Stimulated activated CD8-positive, alpha-beta memory T cell treated with anti-CD3 and anti-CD28 coated beads, Interleukin-7, amount 100 ng/mL, for 4 hours (primary cell): ENCODE measurements around the gene CIAO2A.
"Not testable (repeated sequence)": the region's sequence is repeated elsewhere in the genome, so short reads cannot be mapped to it uniquely, and the experiment has no call there.

Experiments
- DNase-seq, 2 donors: peaks; one replicate each; pipeline ENCODE4 v3.0.0-alpha.2; 2020; ENCODE audit warnings: low read depth in 2 of 2

Gene CIAO2A

DNA sequence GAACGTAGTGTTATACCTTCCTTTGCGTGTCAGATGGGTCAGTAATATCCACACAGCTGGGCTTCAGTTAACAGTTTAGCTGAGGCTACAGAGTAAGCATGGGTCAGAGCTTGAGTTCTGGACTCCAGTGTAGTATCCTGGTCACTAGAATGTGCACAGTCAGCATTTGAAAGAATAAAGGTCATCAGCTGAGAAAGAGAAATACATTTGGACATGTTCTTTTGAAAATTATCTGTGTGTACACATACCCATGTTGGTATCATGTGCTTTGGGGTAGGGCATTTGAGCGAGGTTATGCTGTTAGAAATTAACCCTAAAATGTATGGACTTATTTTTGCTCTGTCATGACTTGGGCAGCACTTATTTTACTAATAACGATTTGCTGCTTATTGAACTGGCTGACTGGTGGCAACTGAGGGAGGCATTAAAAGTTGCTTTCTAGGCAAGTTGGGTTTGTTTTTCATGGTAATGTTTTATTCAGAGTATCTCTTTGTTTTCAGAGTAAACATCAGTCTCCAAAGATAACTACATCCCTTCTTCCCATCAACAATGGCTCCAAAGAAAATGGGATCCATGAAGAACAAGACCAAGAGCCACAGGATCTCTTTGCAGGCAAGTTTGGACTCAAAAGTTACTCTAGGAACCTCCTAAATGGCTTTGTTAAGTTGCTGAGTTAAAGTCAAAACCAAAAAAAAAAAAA is 18.6 kb upstream of the CIAO2A start:
- no peak for DNase-seq

- DNase-seq, result no peak
Observed at GRCh38 chr15:64111679-64112050, 18.0 kb upstream of the CIAO2A start.

DNA sequence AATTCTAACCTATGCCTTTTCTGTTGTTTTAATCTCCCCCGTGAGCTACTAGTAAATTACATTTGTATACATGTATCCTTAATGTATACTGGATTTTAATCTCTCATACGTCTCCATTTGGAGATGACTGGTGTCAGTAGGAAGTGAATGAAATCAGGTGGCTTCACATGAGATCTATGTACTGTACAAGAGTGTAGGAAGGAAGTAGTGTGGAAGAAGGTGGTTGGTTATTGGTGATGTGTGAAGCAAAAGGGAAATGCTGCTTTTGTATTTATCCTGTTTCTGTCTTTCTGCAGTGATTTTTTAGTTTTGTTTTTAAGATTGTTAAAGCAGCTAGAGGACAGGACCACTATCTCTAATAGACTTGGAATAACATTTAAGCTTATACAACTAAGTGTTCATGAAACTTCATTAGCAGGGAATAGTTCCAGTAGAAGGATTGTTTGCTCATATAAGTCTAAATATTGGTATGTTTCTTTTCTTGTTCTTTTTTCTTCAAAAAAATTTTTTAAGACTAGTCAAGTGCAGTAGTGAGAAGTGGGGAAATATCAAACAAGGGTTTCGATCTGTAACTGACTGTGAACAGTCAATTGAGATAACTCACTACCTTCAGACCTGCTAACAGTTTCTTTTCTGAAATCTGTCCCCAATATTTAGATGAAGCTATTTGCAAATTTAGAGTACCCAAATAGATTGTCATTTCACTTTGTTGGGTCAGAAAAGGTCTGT is 17.5 kb upstream of the CIAO2A start:
- DNase-seq, result no peak

DNA sequence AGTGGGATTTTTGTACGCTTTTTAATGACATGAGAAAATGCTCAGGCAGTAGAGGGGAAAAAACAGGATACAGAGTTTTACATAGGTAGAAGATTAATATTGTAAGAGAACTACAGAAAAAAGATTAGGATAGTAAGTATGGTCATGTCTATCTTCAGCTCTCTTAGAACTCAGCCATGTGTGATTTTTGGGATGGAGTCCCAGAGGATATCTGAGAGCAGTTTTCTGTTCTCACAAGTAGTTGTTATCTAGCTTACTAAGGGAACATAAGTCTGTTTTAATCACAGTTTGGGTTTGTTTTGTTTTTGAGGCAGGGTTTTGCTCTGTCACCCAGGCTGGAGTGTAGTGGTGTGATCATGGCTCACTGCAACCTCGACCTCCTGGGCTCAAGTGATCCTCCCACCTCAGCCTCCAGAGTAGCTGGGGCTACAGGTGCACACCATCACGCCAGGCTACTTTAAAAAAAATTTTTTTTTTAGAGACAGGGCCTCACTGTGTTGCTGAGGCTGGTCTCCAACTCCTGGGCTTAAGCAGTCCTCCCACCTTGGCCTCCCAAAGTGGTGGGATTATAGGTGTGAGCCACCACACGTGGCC is 16.6 kb upstream of the CIAO2A start:
- not testable (repeated sequence) for DNase-seq

- no peak for DNase-seq
Observed at GRCh38 chr15:64107337-64107736, 13.7 kb upstream of the CIAO2A start.

GRCh38 chr15:64105113-64105704 is 11.6 kb upstream of the CIAO2A start:
- DNase-seq, result no peak

DNA sequence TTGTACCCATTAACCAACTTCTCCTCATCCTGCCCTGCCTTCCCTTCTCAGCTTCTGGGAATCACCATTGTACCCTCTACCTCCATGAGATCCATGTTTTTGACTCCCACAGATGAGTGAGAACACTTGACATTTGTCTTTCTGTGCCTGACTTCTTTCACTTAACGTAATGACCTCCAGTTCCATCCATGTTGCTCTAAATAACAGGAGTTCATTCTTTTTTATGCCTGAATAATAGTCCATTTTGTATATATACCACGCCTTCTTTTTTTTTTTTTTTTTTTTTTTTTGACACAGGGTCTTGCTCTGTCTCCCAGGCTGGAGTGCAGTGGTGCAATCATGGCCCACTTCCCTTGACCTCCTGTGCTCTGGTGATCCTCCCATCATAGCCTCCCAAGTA is 8.9 kb upstream of the CIAO2A start:
- no peak for DNase-seq

GRCh38 chr15:64100958-64101357 is 7.3 kb upstream of the CIAO2A start:
- no peak for DNase-seq

GRCh38 chr15:64099379-64099778 is 5.7 kb upstream of the CIAO2A start:
- no peak for DNase-seq

DNA sequence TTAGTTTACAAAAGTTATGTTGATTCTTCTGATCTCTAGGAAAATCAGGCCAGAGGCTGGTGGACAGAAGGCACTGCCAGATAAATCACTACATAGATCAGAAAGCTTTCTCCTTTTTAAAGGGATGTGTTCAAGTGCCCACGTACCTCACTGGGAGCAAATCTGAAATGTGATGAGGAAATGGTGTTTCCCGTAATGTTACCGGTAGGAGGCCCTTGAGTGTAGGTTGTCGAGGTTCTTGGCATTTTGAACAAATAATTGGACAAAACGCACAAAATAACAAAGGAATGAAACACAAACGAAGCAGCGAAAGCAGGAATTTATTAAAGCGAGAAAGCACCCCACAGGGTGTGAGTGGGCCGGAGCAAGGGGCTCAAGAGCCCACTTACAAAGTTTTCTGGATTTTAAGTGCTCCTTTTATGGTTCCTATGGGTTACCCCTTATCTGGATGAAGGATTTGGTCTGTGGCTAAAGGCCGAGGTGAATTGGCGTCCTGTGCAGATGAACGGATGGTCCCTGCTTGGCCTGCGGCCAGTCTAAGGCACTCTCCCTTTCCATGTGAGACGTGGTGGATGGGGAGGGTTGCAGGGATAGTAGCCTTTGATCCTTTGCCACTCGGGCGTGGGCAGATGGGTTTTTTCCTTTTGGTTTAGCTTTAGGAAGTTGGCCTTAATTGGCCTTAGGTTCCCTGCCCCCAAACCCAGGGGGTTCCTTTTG is 3.2 kb upstream of the CIAO2A start:
- no peak for DNase-seq

DNA sequence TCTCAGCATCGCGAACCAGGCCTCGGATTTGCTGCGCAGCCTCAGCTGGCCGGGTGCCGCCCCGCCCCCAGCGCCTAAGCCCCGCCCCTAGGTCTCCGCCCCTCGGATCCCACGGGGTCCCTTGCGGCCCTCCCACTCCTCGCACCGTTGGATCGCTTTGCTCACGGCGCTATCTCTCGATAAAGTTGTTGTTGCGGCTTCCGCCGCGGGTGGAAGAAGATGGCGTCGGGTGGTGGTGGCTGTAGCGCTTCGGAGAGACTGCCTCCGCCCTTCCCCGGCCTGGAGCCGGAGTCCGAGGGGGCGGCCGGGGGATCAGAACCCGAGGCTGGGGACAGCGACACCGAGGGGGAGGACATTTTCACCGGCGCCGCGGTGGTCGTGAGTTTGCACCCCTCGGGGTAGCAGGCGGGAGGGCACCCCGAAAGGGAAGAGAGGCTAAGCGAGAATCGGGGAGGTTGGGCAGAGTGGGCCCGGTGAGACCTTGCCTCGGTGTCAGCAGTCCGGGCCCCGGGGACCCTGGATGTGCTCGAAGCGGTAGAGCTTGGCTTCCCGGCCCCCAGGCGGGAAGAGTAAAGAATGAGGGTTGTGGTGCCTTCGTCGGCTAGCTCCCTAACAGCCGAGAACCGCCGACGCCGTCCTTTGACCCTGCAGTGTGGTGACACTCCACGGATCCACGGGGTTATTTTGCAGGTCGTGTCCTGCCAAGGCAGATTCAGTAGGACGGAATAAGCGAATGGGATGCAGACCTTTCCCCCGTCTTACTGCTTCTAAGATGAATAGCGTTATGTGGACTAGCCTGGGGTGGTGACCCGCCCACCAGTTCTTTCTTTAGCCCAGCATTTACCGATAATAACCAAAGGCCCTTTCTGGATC is 2.4 kb upstream of the CIAO2A start, which contains the start of gene SNX1:
Gene SNX1, plus strand, starts transcription at position 188 of the 873 bp plus-strand sequence. Its CDS starts 32 bp downstream, at position 220.
- peak; percentile 93 to 95 for DNase-seq

GRCh38 chr15:64095431-64095794 is 1.8 kb upstream of the CIAO2A start:
- no peak for DNase-seq

GRCh38 chr15:64092864-64093626 is 593 bp downstream of the CIAO2A start:
- no peak for DNase-seq

DNA sequence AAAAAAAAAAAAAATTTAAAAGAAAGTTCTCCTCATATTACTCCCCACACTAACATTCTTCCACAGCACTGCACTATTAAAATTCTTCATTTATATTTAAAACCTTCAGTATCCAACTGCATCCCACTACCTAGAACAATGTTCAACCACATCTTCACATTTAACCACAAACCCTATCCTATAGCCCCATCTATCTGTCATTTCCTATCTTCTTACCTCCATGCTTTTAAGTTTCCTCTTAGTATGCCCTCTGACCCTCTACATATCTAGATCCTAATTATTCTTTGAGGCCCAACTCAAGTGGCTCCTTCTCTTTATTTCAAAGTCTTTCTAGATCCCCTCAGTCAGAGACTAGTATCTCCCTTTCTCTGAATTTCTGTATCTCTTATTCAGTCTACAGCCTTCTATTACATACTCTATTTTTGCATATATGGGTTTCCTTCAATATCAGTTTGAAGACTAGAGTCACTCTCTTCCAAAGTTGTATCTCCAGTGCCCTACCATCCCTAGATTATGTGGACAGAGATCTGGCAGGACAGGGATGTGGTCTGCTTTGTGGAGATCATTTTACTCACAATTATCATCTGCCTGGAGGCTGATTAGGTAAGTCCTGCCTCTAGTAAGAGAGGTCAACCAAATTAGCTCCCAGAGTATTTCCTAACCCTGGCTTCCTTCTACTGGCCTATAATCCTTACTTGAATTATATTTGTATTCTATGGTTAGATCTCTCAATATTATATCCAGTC is 1.4 kb downstream of the CIAO2A start:
- no peak for DNase-seq

- no peak for DNase-seq
Observed at GRCh38 chr15:64090527-64090926, 3.1 kb downstream of the CIAO2A start.

DNA sequence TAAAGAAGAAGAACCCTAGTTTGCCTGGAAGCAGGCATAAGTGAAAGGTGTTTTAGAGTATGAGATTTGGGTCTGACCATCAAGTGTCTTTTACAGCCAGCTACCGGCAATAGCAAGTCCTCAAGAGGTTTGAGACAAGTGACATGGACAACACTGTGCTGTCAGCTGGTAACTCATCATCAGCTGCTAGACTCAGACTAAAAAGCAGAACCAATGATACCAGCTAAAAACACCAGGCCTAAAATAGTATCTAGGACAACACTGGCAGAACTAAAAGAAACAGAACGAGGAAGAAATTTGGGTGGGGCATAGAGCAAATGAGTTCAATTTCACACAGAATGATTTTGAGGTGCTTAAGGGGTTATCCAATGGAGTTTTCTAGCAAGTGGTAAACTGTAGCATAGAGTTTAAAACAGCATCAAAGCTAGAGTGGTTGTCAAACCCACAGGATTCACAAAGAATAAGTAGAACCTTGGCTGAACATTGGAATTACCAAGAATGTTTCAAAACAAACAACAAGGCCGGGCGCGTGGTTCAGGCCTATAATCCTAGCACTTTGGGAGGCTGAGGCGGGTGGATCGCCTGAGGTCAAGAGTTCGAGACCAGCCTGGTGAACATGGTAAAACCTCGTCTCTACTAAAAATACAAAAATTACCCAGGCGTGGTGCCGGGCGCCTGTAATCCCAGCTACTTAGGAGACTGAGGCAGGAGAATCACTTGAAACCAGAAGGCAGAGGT is 3.9 kb downstream of the CIAO2A start:
- DNase-seq, result no peak

- no peak for DNase-seq
Observed at GRCh38 chr15:64082757-64083156, 10.9 kb downstream of the CIAO2A start.

- not testable (repeated sequence) for DNase-seq
Observed at GRCh38 chr15:64073496-64073895, 20.1 kb downstream of the CIAO2A start.

DNA sequence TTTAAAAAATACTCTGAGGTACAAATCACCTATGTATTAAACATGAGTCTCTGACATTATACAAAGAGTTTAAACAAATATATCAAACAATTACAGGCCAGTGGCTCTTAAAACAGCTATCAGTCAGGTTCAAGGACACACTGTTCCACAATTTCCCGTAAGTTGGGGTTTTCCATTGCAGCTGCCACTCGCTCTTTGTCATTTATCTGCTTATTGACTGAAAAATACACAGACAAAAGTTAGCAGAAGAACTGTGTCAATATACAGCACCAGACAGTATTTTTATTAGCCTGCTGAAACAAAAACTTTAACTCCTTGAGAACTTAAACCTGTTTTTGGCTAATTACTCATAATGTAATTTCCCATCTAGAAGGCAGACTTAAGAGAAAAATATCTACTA is 20.8 kb downstream of the CIAO2A start:
- DNase-seq, result no peak
